ENCODE results near the gene CNOT11. TPM values are rescaled to one million over a fixed set of nuclear protein-coding genes. Genes with fewer than 3 reads are reported as not detected.

CNOT11 gene
- total and polyA plus RNA-seq, 2 of the 8 experiments (the other 6 are each of a cell fraction or from before 2014, with no cell fraction given): 41.5 to 54.6 TPM

GRCh38 chr2:101293544-101293943 is 40.9 kb downstream of the CNOT11 start:
- Histone ChIP-seq H2BK5ac (ENCODE audit: low read depth, low read length) (no peak overlapping the region), H2AFZ (ENCODE audit: low read length) (no peak overlapping the region), H4K8ac (ENCODE audit: extremely low read depth, insufficient read depth, low read length) (no peak overlapping the region), H2AK5ac (ENCODE audit: low read depth, low read length) (no peak overlapping the region), H3K9me3 (ENCODE audit: insufficient read depth in 2 of 2, low read depth in 1 of 2, low read length in 1 of 2) (no peaks in the 10 kb centered on the region), H3K23ac (ENCODE audit: insufficient read length) (no peak overlapping the region), H3K14ac (ENCODE audit: insufficient read length) (no peak overlapping the region), H2BK15ac (ENCODE audit: low read length) (no peak overlapping the region), H3K56ac (replicated peaks; ENCODE audit: insufficient read length, low read depth, low read length) (no peak overlapping the region), H4K91ac (replicated peaks; ENCODE audit: insufficient read length, low read length) (no peak overlapping the region), H3K36me3 (ENCODE audit: control insufficient read depth in 2 of 4, insufficient read depth in 4 of 4, low read length in 3 of 4) (peaks cover 0 to 19% (median 1%) of the 10 kb centered on the region in 4 experiments; a peak in 3 of 8 replicates), H3K9ac (replicated peaks in 1 of 4; ENCODE audit: extremely low read depth in 1 of 4, low read depth in 3 of 4, low read length in 3 of 4) (no peak overlapping the region), H2BK120ac (replicated peaks; ENCODE audit: low read depth, low read length) (no peak overlapping the region), H3K27me3 (replicated peaks in 1 of 4; ENCODE audit: control insufficient read depth in 3 of 4, extremely low read depth in 1 of 4, insufficient read depth in 3 of 4, low read length in 3 of 4) (no peaks in the 10 kb centered on the region), H2BK12ac (ENCODE audit: low read depth, low read length) (no peak overlapping the region), H3K4me3 (ENCODE audit: extremely low read depth in 1 of 4, insufficient read depth in 2 of 4, low read depth in 3 of 4, low read length in 4 of 4) (no peak overlapping the region), H3K79me2 (ENCODE audit: control insufficient read depth in 1 of 2, insufficient read depth in 2 of 2, low read length in 2 of 2) (peaks cover 0 to 23% of the 10 kb centered on the region in 2 experiments; a peak in 3 of 4 replicates), H3K18ac (ENCODE audit: extremely low read depth, low read length) (no peak overlapping the region), H3K4ac (replicated peaks; ENCODE audit: insufficient read length, low read depth, low read length) (no peak overlapping the region), H3K79me1 (ENCODE audit: low read depth, low read length) (peaks cover 3% of the 10 kb centered on the region), H3K27ac (ENCODE audit: low read depth, low read length) (no peak overlapping the region), H3K4me1 (replicated peaks in 1 of 4; ENCODE audit: control insufficient read depth in 3 of 4, insufficient read depth in 4 of 4, low read length in 3 of 4) (no peaks in the 10 kb centered on the region), H2BK20ac (ENCODE audit: low read length) (no peak overlapping the region), H4K5ac (ENCODE audit: insufficient read length, low read depth, low read length) (no peak overlapping the region), H3K23me2 (ENCODE audit: low read depth, low read length) (no peaks in the 10 kb centered on the region), H3K4me2 (ENCODE audit: insufficient read depth in 1 of 2, low read depth in 2 of 2, low read length in 2 of 2) (no peak overlapping the region), H4K20me1 (replicated peaks in 1 of 2; ENCODE audit: control insufficient read depth in 1 of 2, insufficient read depth in 2 of 2, low read length in 2 of 2) (peaks cover 0 to 6% of the 10 kb centered on the region in 2 experiments)
- ChIA-PET CTCF (ENCODE audit: partially characterized antibody) (no interaction called here), POLR2A (ENCODE audit: partially characterized antibody) (no interaction called here)
- 89% methylated on average over 2 of the region's 2 CpGs; no CpG with 5 or more reads in 1 of the 2 experiments for WGBS, 2 experiments (ENCODE audit: extremely low coverage in 1 of 2, insufficient coverage in 1 of 2, insufficient read length in 1 of 2, insufficient replicate concordance in 2 of 2, low coverage in 1 of 2, low lambda C conversion rate in 2 of 2, missing lambda C conversion rate in 1 of 2)
- no peak for FAIRE-seq
- no peak for DNase-seq (ENCODE audit: low read depth in 1 of 2, low spot score in 2 of 2)
- TF ChIP-seq, protein P1, sequence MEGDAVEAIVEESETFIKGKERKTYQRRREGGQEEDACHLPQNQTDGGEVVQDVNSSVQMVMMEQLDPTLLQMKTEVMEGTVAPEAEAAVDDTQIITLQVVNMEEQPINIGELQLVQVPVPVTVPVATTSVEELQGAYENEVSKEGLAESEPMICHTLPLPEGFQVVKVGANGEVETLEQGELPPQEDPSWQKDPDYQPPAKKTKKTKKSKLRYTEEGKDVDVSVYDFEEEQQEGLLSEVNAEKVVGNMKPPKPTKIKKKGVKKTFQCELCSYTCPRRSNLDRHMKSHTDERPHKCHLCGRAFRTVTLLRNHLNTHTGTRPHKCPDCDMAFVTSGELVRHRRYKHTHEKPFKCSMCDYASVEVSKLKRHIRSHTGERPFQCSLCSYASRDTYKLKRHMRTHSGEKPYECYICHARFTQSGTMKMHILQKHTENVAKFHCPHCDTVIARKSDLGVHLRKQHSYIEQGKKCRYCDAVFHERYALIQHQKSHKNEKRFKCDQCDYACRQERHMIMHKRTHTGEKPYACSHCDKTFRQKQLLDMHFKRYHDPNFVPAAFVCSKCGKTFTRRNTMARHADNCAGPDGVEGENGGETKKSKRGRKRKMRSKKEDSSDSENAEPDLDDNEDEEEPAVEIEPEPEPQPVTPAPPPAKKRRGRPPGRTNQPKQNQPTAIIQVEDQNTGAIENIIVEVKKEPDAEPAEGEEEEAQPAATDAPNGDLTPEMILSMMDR (IDR thresholded peaks at IDR 0.05; ENCODE audit: control extremely low read depth in 1 of 3, insufficient read depth in 1 of 3, low read depth in 1 of 3, low read length in 3 of 3): no peak
- TF ChIP-seq SP4 (IDR thresholded peaks at IDR 0.05; ENCODE audit: low read length) (no peak), RXRA (IDR thresholded peaks at IDR 0.05; ENCODE audit: insufficient read depth, low read depth, low read length) (no peak), EP300 (IDR thresholded peaks at IDR 0.05; ENCODE audit: borderline replicate concordance in 1 of 2, low read depth in 2 of 2, low read length in 2 of 2) (no peak), E2F6 (IDR thresholded peaks at IDR 0.05) (no peak), POLR2A (IDR thresholded peaks at IDR 0.05; ENCODE audit: control extremely low read depth in 1 of 2, low read depth in 2 of 2, low read length in 2 of 2) (no peak), MAFK (IDR thresholded peaks at IDR 0.05; ENCODE audit: low read depth, low read length) (no peak)
- TF ChIP-seq, protein P2, sequence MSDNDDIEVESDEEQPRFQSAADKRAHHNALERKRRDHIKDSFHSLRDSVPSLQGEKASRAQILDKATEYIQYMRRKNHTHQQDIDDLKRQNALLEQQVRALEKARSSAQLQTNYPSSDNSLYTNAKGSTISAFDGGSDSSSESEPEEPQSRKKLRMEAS (IDR thresholded peaks at IDR 0.05): no peak
- TF ChIP-seq, protein P3, sequence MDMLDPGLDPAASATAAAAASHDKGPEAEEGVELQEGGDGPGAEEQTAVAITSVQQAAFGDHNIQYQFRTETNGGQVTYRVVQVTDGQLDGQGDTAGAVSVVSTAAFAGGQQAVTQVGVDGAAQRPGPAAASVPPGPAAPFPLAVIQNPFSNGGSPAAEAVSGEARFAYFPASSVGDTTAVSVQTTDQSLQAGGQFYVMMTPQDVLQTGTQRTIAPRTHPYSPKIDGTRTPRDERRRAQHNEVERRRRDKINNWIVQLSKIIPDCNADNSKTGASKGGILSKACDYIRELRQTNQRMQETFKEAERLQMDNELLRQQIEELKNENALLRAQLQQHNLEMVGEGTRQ (IDR thresholded peaks at IDR 0.05; ENCODE audit: low read length): no peak
